ENCODE data around the gene POLR3A.

POLR3A gene

DNA sequence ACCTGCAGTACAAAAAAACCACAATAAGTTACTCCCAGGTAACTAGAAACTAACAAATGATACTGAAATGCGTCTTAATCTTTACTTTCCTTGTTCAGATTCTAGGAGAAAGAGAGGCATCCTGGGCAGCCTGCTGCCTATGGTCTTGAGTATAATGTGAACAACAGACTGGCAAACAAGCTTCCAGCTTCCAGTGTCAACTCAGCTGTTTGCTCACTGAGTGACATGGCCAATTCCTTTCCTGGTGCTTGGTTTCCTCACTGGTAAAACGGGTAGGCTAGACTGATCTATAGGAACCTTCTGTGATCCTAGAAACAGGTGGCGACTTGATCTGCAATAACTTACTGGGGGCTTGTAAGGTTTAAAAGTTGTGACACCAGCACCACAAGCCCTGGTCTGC, 10.1 kb downstream of the POLR3A start:
- no peaks in the 10 kb centered on the region for H3K79me1 ChIP-seq (ENCODE audit: low read length)
- no peak overlapping the region for H3K14ac ChIP-seq (ENCODE audit: low read length)
- no peak overlapping the region for H2BK120ac ChIP-seq (ENCODE audit: insufficient read depth, low read length, poor library complexity)
- H2AFZ ChIP-seq (ENCODE audit: insufficient read depth, low read length, poor library complexity), result no peak overlapping the region
- no peak overlapping the region for H3K9ac ChIP-seq (ENCODE audit: low read length)
- no peaks in the 10 kb centered on the region for H3K9me3 ChIP-seq (ENCODE audit: insufficient read depth, low read depth, low read length)
- H3K4me1 ChIP-seq (ENCODE audit: control insufficient read depth in 1 of 2, insufficient read depth in 2 of 2, low read length in 2 of 2), result no peaks in the 10 kb centered on the region
- no peaks in the 10 kb centered on the region for H3K79me2 ChIP-seq (ENCODE audit: control insufficient read depth, insufficient read depth, low read length, poor library complexity)
- no peak overlapping the region for H3K4me3 ChIP-seq (ENCODE audit: low read depth, low read length)
- H3K36me3 ChIP-seq (ENCODE audit: control insufficient read depth in 1 of 2, insufficient read depth in 2 of 2, low read length in 2 of 2), result peaks cover 56 to 67% of the 10 kb centered on the region in 2 experiments
- no peaks in the 10 kb centered on the region for H3K27me3 ChIP-seq (ENCODE audit: insufficient read depth, low read length)
- H2BK12ac ChIP-seq (ENCODE audit: low read length), result no peak overlapping the region
- H2AK5ac ChIP-seq (ENCODE audit: low read length), result no peak overlapping the region
- no peak overlapping the region for H3K18ac ChIP-seq (ENCODE audit: low read length)
- no peak overlapping the region for H3K27ac ChIP-seq (ENCODE audit: low read depth, low read length)
- no peak overlapping the region for H2BK5ac ChIP-seq (ENCODE audit: low read depth, low read length, poor library complexity)
- no peak for DNase-seq
- H4K8ac ChIP-seq (ENCODE audit: low read depth, low read length), result no peak overlapping the region
- H3K4me2 ChIP-seq (ENCODE audit: low read length), result no peak overlapping the region
- no peak overlapping the region for H4K91ac ChIP-seq (ENCODE audit: low read depth, low read length)
- no peak overlapping the region for H3K23ac ChIP-seq (ENCODE audit: low read length)
- WGBS (ENCODE audit: extremely low coverage, insufficient coverage, insufficient read length), result no CpG with 5 or more reads among the region's 3 CpGs
- H4K12ac ChIP-seq (ENCODE audit: low read depth, low read length), result no peak overlapping the region
- H3K4ac ChIP-seq (ENCODE audit: low read depth, low read length), result no peak overlapping the region

DNA sequence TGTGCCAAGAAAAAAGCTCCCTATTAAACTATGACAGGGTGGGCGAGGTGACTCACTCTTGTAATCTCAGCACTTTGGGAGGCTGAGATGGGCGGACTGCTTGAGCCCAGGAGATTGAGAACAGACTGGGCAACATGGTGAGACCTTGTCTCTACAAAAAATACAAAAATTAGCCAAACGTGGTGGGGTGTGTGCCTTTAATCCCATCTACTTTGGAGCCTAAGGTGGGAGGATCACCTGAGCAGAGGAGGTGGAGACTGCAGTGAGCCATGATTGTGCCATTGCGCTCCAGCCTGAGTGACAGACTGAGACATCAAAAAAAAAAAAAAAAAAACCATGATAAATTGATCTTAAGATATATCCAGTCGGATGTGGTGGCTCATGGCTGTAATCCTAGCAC, 11.5 kb downstream of the POLR3A start:
- no peaks in the 10 kb centered on the region for H3K27me3 ChIP-seq (ENCODE audit: insufficient read depth, low read length)
- H3K9ac ChIP-seq (ENCODE audit: low read length), result no peak overlapping the region
- no peak overlapping the region for H2AK5ac ChIP-seq (ENCODE audit: low read length)
- no peak overlapping the region for H3K23ac ChIP-seq (ENCODE audit: low read length)
- DNase-seq, result no peak
- H2AFZ ChIP-seq (ENCODE audit: insufficient read depth, low read length, poor library complexity), result no peak overlapping the region
- no peak overlapping the region for H3K27ac ChIP-seq (ENCODE audit: low read depth, low read length)
- H4K91ac ChIP-seq (ENCODE audit: low read depth, low read length), result no peak overlapping the region
- H4K8ac ChIP-seq (ENCODE audit: low read depth, low read length), result no peak overlapping the region
- no peak overlapping the region for H3K14ac ChIP-seq (ENCODE audit: low read length)
- peaks cover 45 to 59% of the 10 kb centered on the region in 2 experiments for H3K36me3 ChIP-seq (ENCODE audit: control insufficient read depth in 1 of 2, insufficient read depth in 2 of 2, low read length in 2 of 2)
- no CpG with 5 or more reads among the region's 5 CpGs for WGBS (ENCODE audit: extremely low coverage, insufficient coverage, insufficient read length)
- H2BK5ac ChIP-seq (ENCODE audit: low read depth, low read length, poor library complexity), result no peak overlapping the region
- H4K12ac ChIP-seq (ENCODE audit: low read depth, low read length), result no peak overlapping the region
- H2BK12ac ChIP-seq (ENCODE audit: low read length), result no peak overlapping the region
- H2BK120ac ChIP-seq (ENCODE audit: insufficient read depth, low read length, poor library complexity), result no peak overlapping the region
- no peaks in the 10 kb centered on the region for H3K4me1 ChIP-seq (ENCODE audit: control insufficient read depth in 1 of 2, insufficient read depth in 2 of 2, low read length in 2 of 2)
- H3K79me2 ChIP-seq (ENCODE audit: control insufficient read depth, insufficient read depth, low read length, poor library complexity), result no peaks in the 10 kb centered on the region
- H3K4ac ChIP-seq (ENCODE audit: low read depth, low read length), result no peak overlapping the region
- no peak overlapping the region for H3K18ac ChIP-seq (ENCODE audit: low read length)
- no peaks in the 10 kb centered on the region for H3K79me1 ChIP-seq (ENCODE audit: low read length)
- no peaks in the 10 kb centered on the region for H3K9me3 ChIP-seq (ENCODE audit: insufficient read depth, low read depth, low read length)
- no peak overlapping the region for H3K4me3 ChIP-seq (ENCODE audit: low read depth, low read length)
- no peak overlapping the region for H3K4me2 ChIP-seq (ENCODE audit: low read length)

DNA sequence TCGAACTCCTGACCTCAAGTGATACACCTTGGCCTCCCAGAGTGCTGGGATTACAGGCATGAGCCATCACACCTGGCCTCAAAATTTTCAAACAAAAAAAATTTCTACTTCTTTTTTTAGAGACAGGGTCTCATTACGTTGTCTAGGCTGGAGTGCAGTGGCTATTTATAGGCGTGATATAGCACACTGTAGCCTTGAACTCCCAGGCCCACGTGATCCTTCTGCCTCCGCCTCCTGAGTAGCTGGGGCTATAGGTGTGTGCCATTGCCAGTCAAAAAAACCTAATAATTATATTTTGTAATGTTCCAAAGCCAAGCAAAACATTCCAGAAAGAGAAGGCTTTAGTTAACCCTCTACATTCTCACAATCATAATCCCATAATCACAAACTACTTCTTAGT, 13.8 kb downstream of the POLR3A start:
- Histone ChIP-seq H2AFZ (ENCODE audit: insufficient read depth, low read length, poor library complexity) (no peak overlapping the region), H2BK5ac (ENCODE audit: low read depth, low read length, poor library complexity) (no peak overlapping the region), H3K14ac (ENCODE audit: low read length) (no peak overlapping the region), H2BK12ac (ENCODE audit: low read length) (no peak overlapping the region), H4K91ac (ENCODE audit: low read depth, low read length) (no peak overlapping the region), H3K79me1 (ENCODE audit: low read length) (no peaks in the 10 kb centered on the region), H3K27ac (ENCODE audit: low read depth, low read length) (no peak overlapping the region), H3K4me1 (ENCODE audit: control insufficient read depth in 1 of 2, insufficient read depth in 2 of 2, low read length in 2 of 2) (no peaks in the 10 kb centered on the region), H2BK120ac (ENCODE audit: insufficient read depth, low read length, poor library complexity) (no peak overlapping the region), H3K36me3 (ENCODE audit: control insufficient read depth in 1 of 2, insufficient read depth in 2 of 2, low read length in 2 of 2) (peaks cover 44 to 61% of the 10 kb centered on the region in 2 experiments), H3K27me3 (ENCODE audit: insufficient read depth, low read length) (no peaks in the 10 kb centered on the region), H3K9me3 (ENCODE audit: insufficient read depth, low read depth, low read length) (no peaks in the 10 kb centered on the region), H4K8ac (ENCODE audit: low read depth, low read length) (no peak overlapping the region), H3K4me3 (ENCODE audit: low read depth, low read length) (no peak overlapping the region), H3K4me2 (ENCODE audit: low read length) (no peak overlapping the region), H3K4ac (ENCODE audit: low read depth, low read length) (no peak overlapping the region), H3K9ac (ENCODE audit: low read length) (no peak overlapping the region), H2AK5ac (ENCODE audit: low read length) (no peak overlapping the region), H3K79me2 (ENCODE audit: control insufficient read depth, insufficient read depth, low read length, poor library complexity) (no peaks in the 10 kb centered on the region), H3K18ac (ENCODE audit: low read length) (no peak overlapping the region), H3K23ac (ENCODE audit: low read length) (no peak overlapping the region), H4K12ac (ENCODE audit: low read depth, low read length) (no peak overlapping the region)
- DNase-seq, result no peak
- WGBS (ENCODE audit: extremely low coverage, insufficient coverage, insufficient read length), result no CpG with 5 or more reads among the region's 5 CpGs

DNA sequence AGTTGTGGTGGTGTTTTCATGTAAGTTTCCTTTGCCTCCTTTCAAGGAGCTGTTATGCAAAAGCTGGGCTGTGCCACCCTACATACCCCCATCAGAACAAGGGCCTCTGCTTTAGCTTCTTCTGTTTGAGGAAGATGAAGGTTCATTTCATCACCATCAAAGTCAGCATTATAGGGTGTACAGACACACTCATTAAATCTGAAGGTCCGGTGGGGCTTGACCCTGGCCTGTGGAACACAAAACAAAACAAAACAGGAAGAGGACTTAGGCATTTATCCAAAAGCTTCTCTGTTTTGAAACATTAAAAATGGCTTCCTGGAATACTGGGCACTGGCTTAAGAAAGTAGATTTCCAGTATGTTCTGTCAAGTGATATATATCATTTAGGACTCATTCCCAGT, 15.8 kb downstream of the POLR3A start:
- Histone ChIP-seq H3K14ac (ENCODE audit: low read length) (no peak overlapping the region), H3K18ac (ENCODE audit: low read length) (no peak overlapping the region), H3K79me1 (ENCODE audit: low read length) (no peaks in the 10 kb centered on the region), H3K9me3 (ENCODE audit: insufficient read depth, low read depth, low read length) (no peaks in the 10 kb centered on the region), H3K4me1 (ENCODE audit: control insufficient read depth in 1 of 2, insufficient read depth in 2 of 2, low read length in 2 of 2) (no peaks in the 10 kb centered on the region), H2AFZ (ENCODE audit: insufficient read depth, low read length, poor library complexity) (no peak overlapping the region), H3K23ac (ENCODE audit: low read length) (no peak overlapping the region), H2BK120ac (ENCODE audit: insufficient read depth, low read length, poor library complexity) (no peak overlapping the region), H3K79me2 (ENCODE audit: control insufficient read depth, insufficient read depth, low read length, poor library complexity) (no peaks in the 10 kb centered on the region), H2BK12ac (ENCODE audit: low read length) (no peak overlapping the region), H3K9ac (ENCODE audit: low read length) (no peak overlapping the region), H2AK5ac (ENCODE audit: low read length) (no peak overlapping the region), H3K36me3 (ENCODE audit: control insufficient read depth in 1 of 2, insufficient read depth in 2 of 2, low read length in 2 of 2) (peaks cover 41 to 54% of the 10 kb centered on the region in 2 experiments), H4K91ac (ENCODE audit: low read depth, low read length) (no peak overlapping the region), H4K8ac (ENCODE audit: low read depth, low read length) (no peak overlapping the region), H4K12ac (ENCODE audit: low read depth, low read length) (no peak overlapping the region), H3K4me2 (ENCODE audit: low read length) (no peak overlapping the region), H3K27me3 (ENCODE audit: insufficient read depth, low read length) (no peaks in the 10 kb centered on the region), H3K4ac (ENCODE audit: low read depth, low read length) (no peak overlapping the region), H3K27ac (ENCODE audit: low read depth, low read length) (no peak overlapping the region), H2BK5ac (ENCODE audit: low read depth, low read length, poor library complexity) (no peak overlapping the region), H3K4me3 (ENCODE audit: low read depth, low read length) (no peak overlapping the region)
- DNase-seq, result no peak
- WGBS (ENCODE audit: extremely low coverage, insufficient coverage, insufficient read length), result no CpG with 5 or more reads among the region's 1 CpG

Data from trophoblast cell (in vitro differentiated cells and primary cell).